Pancreas (tissue), 10 donors: ENCODE results near the gene SLC6A3. TPM values are rescaled to one million over a fixed set of nuclear protein-coding genes. Genes with fewer than 3 reads are reported as not detected.

Source experiments
- ATAC-seq, 4 donors: fragments of 200-7000 bp; cut with Tn5 transposase; one replicate each; pipeline versions ENCODE4 v1.8.0 to v1.9.1; 2020; ENCODE audit warnings: mild to moderate bottlenecking in 4 of 4, moderate library complexity in 4 of 4
- DNase-seq, 6 donors: peaks; one replicate each; pipeline ENCODE4 v3.0.0-alpha.2; 2020
- FAIRE-seq: peaks from 2 replicates; lab custom pipeline; 2012; peaks lifted over from hg19 to GRCh38; lab: Jason Lieb, UNC
- H3K27ac ChIP-seq, 4 donors: fragments of 200-600 bp; sonication (generic); 1 replicate in 3 of 4; 2 replicates in 1 of 4; pipeline versions ENCODE4 v1.5.0 to v1.8.0; 2020
- H3K27me3 ChIP-seq, 4 donors: fragments of 200-600 bp; one replicate each; pipeline ENCODE4 v1.8.0; 2021
- H3K36me3 ChIP-seq, 3 donors: fragments of 200-600 bp; sonication (generic) in 1 of 3; one replicate each; pipeline versions ENCODE4 v1.5.0 to v1.8.0; 2020 to 2021
- H3K4me1 ChIP-seq, 3 donors: fragments of 200-600 bp; one replicate each; pipeline ENCODE4 v1.8.0; 2021
- H3K4me3 ChIP-seq, 4 donors: fragments of 200-600 bp; sonication (generic) in 2 of 4; one replicate each; pipeline versions ENCODE4 v1.5.0 to v1.8.0; 2020 to 2021
- H3K9me3 ChIP-seq, 4 donors: fragments of 200-600 bp; one replicate each; pipeline ENCODE4 v1.8.0; 2021
- WGBS, 2 donors: extraction: QIAGEN DNeasy Blood & Tissue Kit; methylation state at CpG; one replicate each; pipeline ENCODE4 v1.1.7; 2013; 5-methylcytosine and 5-hydroxymethylcytosine counted together
- intact Hi-C, 3 donors: fragments of 100-400 bp; cut with DNase I; formaldehyde crosslinking; loops; one replicate each; pipeline versions ENCODE4 v1.11.1 to v1.14.2; 2022
- polyA plus RNA-seq, 2 donors: library from polyadenylated mRNA; stranded (reverse); fragments of 200-250 nt; gene quantifications; one replicate each; pipeline ENCODE4 v1.2.3, GENCODE V29; 2013
- total RNA-seq, 6 donors: library from RNA; stranded (reverse); fragmentation: NEBNext Ultra II Directional in 4 of 6; extraction: Animal tissue kit (Norgen Biotek cat#: 25700) in 4 of 6; gene quantifications; one replicate each; pipeline versions ENCODE4 v1.2.1 to v1.2.4, GENCODE V29; 2021 to 2023
- TF ChIP-seq, protein P1 (sequence below), 4 donors: fragments of 200-600 bp; sonication (generic) in 3 of 4; IDR thresholded peaks; one replicate each; pipeline versions ENCODE4 v1.5.0 to v1.8.0; 2021; ENCODE audit warnings: antibody characterized with exemption in 4 of 4
- donor health status: healthy with polysubstance abuse.
- donor health status: DM: no; HTN: no; CAD: no; lungs with moderate emphysema.
- donor health status: DM: no; HTN: no; CAD: no.
- donor health status: control.
- donor health status: control.
- donor health status: Bipolar disorder and iron deficiency.
- donor health status: DM: yes; HTN: yes; CAD: no.
- donor health status: DM: no; HTN: no; CAD: no.
- donor health status: DM: no; HTN: no; CAD: no.
- donor health status: DM: yes; HTN: yes; CAD: no.

Gene SLC6A3
- total and polyA plus RNA-seq, 8 donors, result not detected

- FAIRE-seq (no peak), DNase-seq (peak in 1 of 6 donors; percentile 46), ATAC-seq (no peak)
- Histone ChIP-seq H3K4me1 (no peaks in the 10 kb centered on the region), H3K27ac (no peak overlapping the region), H3K9me3 (no peaks in the 10 kb centered on the region), H3K27me3 (no peaks in the 10 kb centered on the region), H3K4me3 (no peak overlapping the region), H3K36me3 (peaks cover 0 to 5% (median 0%) of the 10 kb centered on the region in 3 donors)
- intact Hi-C loops, result no loop called here
- 94 to 95% methylated on average over 18 of the region's 18 CpGs for WGBS, 2 donors
- TF ChIP-seq, protein P1, sequence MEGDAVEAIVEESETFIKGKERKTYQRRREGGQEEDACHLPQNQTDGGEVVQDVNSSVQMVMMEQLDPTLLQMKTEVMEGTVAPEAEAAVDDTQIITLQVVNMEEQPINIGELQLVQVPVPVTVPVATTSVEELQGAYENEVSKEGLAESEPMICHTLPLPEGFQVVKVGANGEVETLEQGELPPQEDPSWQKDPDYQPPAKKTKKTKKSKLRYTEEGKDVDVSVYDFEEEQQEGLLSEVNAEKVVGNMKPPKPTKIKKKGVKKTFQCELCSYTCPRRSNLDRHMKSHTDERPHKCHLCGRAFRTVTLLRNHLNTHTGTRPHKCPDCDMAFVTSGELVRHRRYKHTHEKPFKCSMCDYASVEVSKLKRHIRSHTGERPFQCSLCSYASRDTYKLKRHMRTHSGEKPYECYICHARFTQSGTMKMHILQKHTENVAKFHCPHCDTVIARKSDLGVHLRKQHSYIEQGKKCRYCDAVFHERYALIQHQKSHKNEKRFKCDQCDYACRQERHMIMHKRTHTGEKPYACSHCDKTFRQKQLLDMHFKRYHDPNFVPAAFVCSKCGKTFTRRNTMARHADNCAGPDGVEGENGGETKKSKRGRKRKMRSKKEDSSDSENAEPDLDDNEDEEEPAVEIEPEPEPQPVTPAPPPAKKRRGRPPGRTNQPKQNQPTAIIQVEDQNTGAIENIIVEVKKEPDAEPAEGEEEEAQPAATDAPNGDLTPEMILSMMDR (IDR thresholded peaks at IDR 0.05), result no peak
These were observed 44.5 kb upstream of the SLC6A3 start for GRCh38 chr5:1489754-1490153.

DNA sequence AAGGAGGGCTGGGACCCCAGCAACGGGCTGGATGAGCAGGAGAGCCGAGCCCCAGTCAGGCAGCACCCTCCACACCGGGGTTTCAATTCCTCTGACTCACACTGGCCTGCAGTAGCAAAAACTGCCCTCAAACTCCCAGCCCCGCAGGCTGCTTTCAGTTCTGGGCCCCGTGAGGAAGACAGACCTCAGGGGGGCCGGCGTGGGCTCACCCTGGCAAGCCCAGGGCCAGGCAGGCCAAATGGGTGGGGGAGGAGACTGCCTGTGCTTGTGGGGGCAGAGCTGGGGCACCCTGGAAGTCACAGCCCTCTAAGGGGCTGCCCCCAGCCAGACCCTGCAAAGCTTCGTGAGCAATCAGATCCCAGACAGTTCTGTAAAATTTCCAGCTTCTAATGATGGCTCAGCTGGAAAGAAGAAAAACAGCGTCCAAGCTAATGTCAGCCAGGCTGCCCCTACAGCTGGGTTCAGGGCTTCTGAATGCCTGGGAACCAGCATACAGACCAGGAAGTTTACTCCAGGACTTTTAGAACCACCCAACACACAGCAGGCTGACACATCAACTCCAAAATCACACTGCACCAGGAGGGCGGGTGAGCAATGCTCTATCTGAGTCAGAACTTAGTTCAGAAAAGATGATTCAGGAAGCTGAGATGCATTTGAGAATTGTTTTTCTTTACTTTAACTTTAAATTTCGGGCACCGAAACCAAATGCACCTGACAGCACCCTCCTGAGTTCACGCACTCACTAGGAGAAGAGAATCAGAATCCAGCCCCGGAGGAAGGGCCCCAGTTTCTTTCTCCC, 43.8 kb upstream of the SLC6A3 start:
- Histone ChIP-seq H3K27me3 (no peaks in the 10 kb centered on the region), H3K9me3 (no peaks in the 10 kb centered on the region), H3K4me1 (no peaks in the 10 kb centered on the region), H3K27ac (no peak overlapping the region), H3K36me3 (peaks cover 0 to 5% (median 0%) of the 10 kb centered on the region in 3 donors), H3K4me3 (no peak overlapping the region)
- no peak for FAIRE-seq
- WGBS, 2 donors, result 85 to 90% methylated on average over 14 of the region's 14 CpGs
- TF ChIP-seq, protein P1 (IDR thresholded peaks at IDR 0.05), result no peak
- DNase-seq, result peak in 1 of 6 donors; percentile 30
- intact Hi-C loops, result no loop called here
- ATAC-seq, result peak in 3 of 4 donors; percentile 51 to 61 (median 59)

DNA sequence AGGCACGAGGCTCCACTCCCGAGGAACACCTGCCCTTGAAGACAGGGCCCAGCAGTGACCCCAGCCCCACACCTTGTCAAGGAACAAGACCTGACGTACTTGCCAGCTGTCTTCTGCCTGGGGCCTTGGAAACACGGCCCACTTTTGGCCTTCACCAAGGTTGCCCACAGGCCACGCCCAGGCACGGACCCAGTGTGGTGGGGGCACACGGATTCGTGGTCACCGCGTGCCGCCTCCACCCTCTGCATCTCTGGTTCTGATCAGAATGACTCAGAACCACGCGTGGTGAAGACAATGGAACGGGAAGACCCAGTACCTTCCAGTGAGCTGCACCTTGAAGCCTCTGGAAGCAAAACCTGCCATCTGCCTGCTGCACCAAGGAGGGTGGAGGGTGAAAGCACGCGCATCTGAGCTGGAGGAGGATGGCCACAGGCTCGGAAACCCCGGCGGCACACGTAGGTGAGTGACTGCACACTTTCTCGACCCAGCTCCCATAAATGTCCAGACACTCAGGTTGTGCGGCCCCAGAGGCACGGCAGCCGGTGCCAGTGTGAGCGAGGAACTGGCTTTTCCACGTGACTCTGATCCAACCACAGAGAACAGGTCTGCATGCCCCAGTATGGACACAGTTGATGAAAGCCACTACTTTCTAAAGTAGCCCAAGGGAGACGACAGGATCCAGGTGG, 42.0 kb upstream of the SLC6A3 start:
- Histone ChIP-seq H3K4me1 (no peaks in the 10 kb centered on the region), H3K27ac (no peak overlapping the region), H3K9me3 (no peaks in the 10 kb centered on the region), H3K27me3 (no peaks in the 10 kb centered on the region), H3K4me3 (no peak overlapping the region), H3K36me3 (peaks cover 0 to 5% (median 0%) of the 10 kb centered on the region in 3 donors)
- ATAC-seq (no peak), FAIRE-seq (no peak), DNase-seq (peak in 1 of 6 donors; percentile 31)
- 90 to 93% methylated on average over 27 of the region's 27 CpGs for WGBS, 2 donors
- TF ChIP-seq, protein P1 (IDR thresholded peaks at IDR 0.05), result no peak
- intact Hi-C loops, result no loop called here

- ATAC-seq (no peak), DNase-seq (peak in 1 of 6 donors; percentile 56), FAIRE-seq (no peak)
- Histone ChIP-seq H3K27ac (no peak overlapping the region), H3K27me3 (no peaks in the 10 kb centered on the region), H3K9me3 (no peaks in the 10 kb centered on the region), H3K36me3 (peaks cover 0 to 5% (median 0%) of the 10 kb centered on the region in 3 donors), H3K4me3 (no peak overlapping the region), H3K4me1 (no peaks in the 10 kb centered on the region)
- TF ChIP-seq, protein P1 (IDR thresholded peaks at IDR 0.05), result no peak
- intact Hi-C loops, result no loop called here
- 93 to 95% methylated on average over 13 of the region's 13 CpGs for WGBS, 2 donors
These were observed 41.0 kb upstream of the SLC6A3 start for GRCh38 chr5:1486271-1486670.
